Activated T-helper 2 cell treated with anti-CD3 and anti-CD28 coated beads, Interferon-gamma antibody, Interleukin-2, Interleukin-4, amounts not matched to agents 10 μg/mL and 5 μg/mL and 100 μg/mL, durations not matched to agents 14 hours and 24 hours and 36 hours (primary cell): ENCODE data around the gene ARL16. TPM values are rescaled to one million over a fixed set of nuclear protein-coding genes. Genes with fewer than 3 reads are reported as not detected.

Experiments used
- DNase-seq: peaks from one replicate; pipeline ENCODE4 v3.0.0; 2021; ENCODE audit warnings: low spot score
- H3K27ac Mint-ChIP-seq: one replicate; pipeline ENCODE4 v1.8.0; 2021; ENCODE audit warnings: mixed read lengths
- H3K27me3 Mint-ChIP-seq: one replicate; pipeline ENCODE4 v1.8.0; 2021; ENCODE audit warnings: low read depth, mixed read lengths
- H3K36me3 Mint-ChIP-seq: one replicate; pipeline ENCODE4 v1.8.0; 2021; ENCODE audit warnings: low read depth, mixed read lengths
- H3K4me1 Mint-ChIP-seq: one replicate; pipeline ENCODE4 v1.8.0; 2021; ENCODE audit warnings: low read depth, mixed read lengths
- H3K4me3 Mint-ChIP-seq: one replicate; pipeline ENCODE4 v1.8.0; 2021; ENCODE audit warnings: low read depth, mild to moderate bottlenecking, moderate library complexity, mixed read lengths
- H3K9me3 Mint-ChIP-seq: one replicate; pipeline ENCODE4 v1.8.0; 2021; ENCODE audit warnings: mixed read lengths
- intact Hi-C: fragments of 100-400 bp; cut with micrococcal nuclease; formaldehyde crosslinking; loops from one replicate; pipeline ENCODE4 v1.15.1; 2023
- total RNA-seq: library from RNA; stranded (reverse); gene quantifications from 2 replicates; pipeline ENCODE4 v1.2.3, GENCODE V29; 2022

ARL16 gene
- total RNA-seq, 1 donor from 2014 or later = 33.3 TPM

- Mint-ChIP-seq H3K27ac (peak overlapping the region; percentile 95), H3K4me3 (peak overlapping the region; percentile 94), H3K36me3 (peaks cover 49% of the 10 kb centered on the region), H3K27me3 (no peaks in the 10 kb centered on the region), H3K4me1 (peaks cover 29% of the 10 kb centered on the region), H3K9me3 (no peaks in the 10 kb centered on the region)
- peak; percentile 33 for DNase-seq
- intact Hi-C loops = loop anchor here (2.0 to 5.0 kb wide), 2 partner anchors 29 to 37 kb away; partner anchors contain the start of genes MRPL12, NPLOC4 and TSPAN10
Measured at GRCh38 chr17:81665205-81666091, 18.1 kb downstream of the ARL16 start.

GRCh38 chr17:81664051-81664470 lies 19.5 kb downstream of the ARL16 start:
- H3K27ac Mint-ChIP-seq = peak overlapping the region; percentile 49
- peak overlapping the region; percentile 47 for H3K4me3 Mint-ChIP-seq
- no peaks in the 10 kb centered on the region for H3K27me3 Mint-ChIP-seq
- DNase-seq = no peak
- intact Hi-C loops = no loop called here
- H3K4me1 Mint-ChIP-seq = peaks cover 29% of the 10 kb centered on the region
- peaks cover 38% of the 10 kb centered on the region for H3K36me3 Mint-ChIP-seq
- H3K9me3 Mint-ChIP-seq = no peaks in the 10 kb centered on the region

- Mint-ChIP-seq H3K27ac (no peak overlapping the region), H3K4me3 (no peak overlapping the region), H3K9me3 (no peaks in the 10 kb centered on the region), H3K4me1 (peaks cover 22% of the 10 kb centered on the region), H3K27me3 (no peaks in the 10 kb centered on the region), H3K36me3 (peaks cover 26% of the 10 kb centered on the region)
- intact Hi-C loops = no loop called here
- no peak for DNase-seq
Measured at GRCh38 chr17:81662002-81662401, 21.6 kb downstream of the ARL16 start.

GRCh38 chr17:81660441-81660840 lies 23.2 kb downstream of the ARL16 start:
- intact Hi-C loops = no loop called here
- H3K27me3 Mint-ChIP-seq = no peaks in the 10 kb centered on the region
- H3K27ac Mint-ChIP-seq = no peak overlapping the region
- no peaks in the 10 kb centered on the region for H3K9me3 Mint-ChIP-seq
- H3K36me3 Mint-ChIP-seq = peaks cover 14% of the 10 kb centered on the region
- no peak for DNase-seq
- H3K4me3 Mint-ChIP-seq = no peak overlapping the region
- peaks cover 20% of the 10 kb centered on the region for H3K4me1 Mint-ChIP-seq

GRCh38 chr17:81659038-81659437 lies 24.6 kb downstream of the ARL16 start:
- Mint-ChIP-seq H3K9me3 (no peaks in the 10 kb centered on the region), H3K36me3 (peaks cover 4% of the 10 kb centered on the region), H3K27ac (no peak overlapping the region), H3K4me3 (no peak overlapping the region), H3K27me3 (no peaks in the 10 kb centered on the region), H3K4me1 (peaks cover 13% of the 10 kb centered on the region)
- intact Hi-C loops = no loop called here
- DNase-seq = no peak

GRCh38 chr17:81656835-81657234 lies 26.8 kb downstream of the ARL16 start:
- DNase-seq = no peak
- intact Hi-C loops = no loop called here
- Mint-ChIP-seq H3K4me3 (no peak overlapping the region), H3K9me3 (no peaks in the 10 kb centered on the region), H3K36me3 (no peaks in the 10 kb centered on the region), H3K27me3 (no peaks in the 10 kb centered on the region), H3K27ac (no peak overlapping the region), H3K4me1 (peaks cover 13% of the 10 kb centered on the region)

- Mint-ChIP-seq H3K27me3 (no peaks in the 10 kb centered on the region), H3K4me1 (peaks cover 13% of the 10 kb centered on the region), H3K27ac (no peak within 1 kb of the TSS), H3K9me3 (no peaks in the 10 kb centered on the region), H3K36me3 (no peaks in the 10 kb centered on the region), H3K4me3 (no peak within 1 kb of the TSS)
- intact Hi-C loops = no loop called here
- DNase-seq = no peak
Measured at GRCh38 chr17:81656118-81656743, 27.4 kb downstream of the ARL16 start, which contains the start of gene PDE6G. Gene PDE6G (minus strand): TSS chr17:81656542. CDS start chr17:81653305, 3,237 bp downstream.

GRCh38 chr17:81655378-81656117 lies 28.0 kb downstream of the ARL16 start:
- DNase-seq = no peak
- peaks cover 13% of the 10 kb centered on the region for H3K4me1 Mint-ChIP-seq
- H3K27ac Mint-ChIP-seq = no peak overlapping the region
- no peak overlapping the region for H3K4me3 Mint-ChIP-seq
- no peaks in the 10 kb centered on the region for H3K9me3 Mint-ChIP-seq
- no peaks in the 10 kb centered on the region for H3K27me3 Mint-ChIP-seq
- intact Hi-C loops = no loop called here
- no peaks in the 10 kb centered on the region for H3K36me3 Mint-ChIP-seq

- H3K4me3 Mint-ChIP-seq = peak overlapping the region; percentile 81
- H3K4me1 Mint-ChIP-seq = peaks cover 13% of the 10 kb centered on the region
- no peak for DNase-seq
- intact Hi-C loops = no loop called here
- peaks cover 2% of the 10 kb centered on the region for H3K27me3 Mint-ChIP-seq
- H3K36me3 Mint-ChIP-seq = no peaks in the 10 kb centered on the region
- H3K27ac Mint-ChIP-seq = peak overlapping the region; percentile 76
- H3K9me3 Mint-ChIP-seq = no peaks in the 10 kb centered on the region
Measured at GRCh38 chr17:81652906-81653771, 30.5 kb downstream of the ARL16 start.

GRCh38 chr17:81651692-81652091 lies 31.9 kb downstream of the ARL16 start:
- H3K36me3 Mint-ChIP-seq = no peaks in the 10 kb centered on the region
- no peak overlapping the region for H3K4me3 Mint-ChIP-seq
- H3K4me1 Mint-ChIP-seq = peaks cover 5% of the 10 kb centered on the region
- intact Hi-C loops = no loop called here
- H3K27me3 Mint-ChIP-seq = peaks cover 10% of the 10 kb centered on the region
- DNase-seq = no peak
- no peaks in the 10 kb centered on the region for H3K9me3 Mint-ChIP-seq
- H3K27ac Mint-ChIP-seq = peak overlapping the region; percentile 1

- Mint-ChIP-seq H3K36me3 (no peaks in the 10 kb centered on the region), H3K27me3 (peaks cover 11% of the 10 kb centered on the region), H3K4me3 (no peak overlapping the region), H3K4me1 (peaks cover 5% of the 10 kb centered on the region), H3K9me3 (no peaks in the 10 kb centered on the region), H3K27ac (no peak overlapping the region)
- no peak for DNase-seq
- intact Hi-C loops = no loop called here
Measured at GRCh38 chr17:81650951-81651350, 32.6 kb downstream of the ARL16 start.

GRCh38 chr17:81648707-81649085 lies 34.9 kb downstream of the ARL16 start:
- no peak for DNase-seq
- Mint-ChIP-seq H3K4me1 (peaks cover 3% of the 10 kb centered on the region), H3K4me3 (no peak overlapping the region), H3K27me3 (peaks cover 11% of the 10 kb centered on the region), H3K9me3 (no peaks in the 10 kb centered on the region), H3K36me3 (no peaks in the 10 kb centered on the region), H3K27ac (no peak overlapping the region)
- intact Hi-C loops = no loop called here
